ENCODE data around the gene GALNT10. TPM values are rescaled to one million over a fixed set of nuclear protein-coding genes. Genes with fewer than 3 reads are reported as not detected.

Gene GALNT10
- total RNA-seq, 2 donors from 2014 or later, result 25.2 to 30.6 TPM

- DNase-seq (ENCODE audit: low spot score), result no peak
- intact Hi-C loops (cut with DNase I), result no loop called here
Observed at GRCh38 chr5:154303133-154303532, 112.6 kb downstream of the GALNT10 start.

- intact Hi-C loops (cut with DNase I), result no loop called here
- DNase-seq (ENCODE audit: low spot score), result no peak
Observed at GRCh38 chr5:154308443-154309370, 118.2 kb downstream of the GALNT10 start.

- intact Hi-C loops (cut with DNase I), result no loop called here
Observed at GRCh38 chr5:154309371-154309745, 118.8 kb downstream of the GALNT10 start.

GRCh38 chr5:154309805-154310204, 119.3 kb downstream of the GALNT10 start:
- DNase-seq (ENCODE audit: low spot score), result no peak
- intact Hi-C loops (cut with DNase I), result no loop called here

More at GRCh38 chr5:154309371-154309745, 118.8 kb downstream of the GALNT10 start:
- DNase-seq (ENCODE audit: low spot score), result no peak

- no peak for DNase-seq (ENCODE audit: low spot score)
- intact Hi-C loops (cut with DNase I), result no loop called here
Observed at GRCh38 chr5:154311362-154311761, 120.8 kb downstream of the GALNT10 start.

- DNase-seq (ENCODE audit: low spot score), result no peak
- intact Hi-C loops (cut with DNase I), result no loop called here
Observed at GRCh38 chr5:154312000-154312399, 121.5 kb downstream of the GALNT10 start.

- intact Hi-C loops (cut with DNase I), result no loop called here
- DNase-seq (ENCODE audit: low spot score), result no peak
Observed at GRCh38 chr5:154312576-154312975, 122.0 kb downstream of the GALNT10 start.

GRCh38 chr5:154313360-154314017, 123.0 kb downstream of the GALNT10 start:
- DNase-seq (ENCODE audit: low spot score), result no peak
- intact Hi-C loops (cut with DNase I), result no loop called here

GRCh38 chr5:154315196-154315595, 124.7 kb downstream of the GALNT10 start:
- DNase-seq (ENCODE audit: low spot score), result no peak
- intact Hi-C loops (cut with DNase I), result no loop called here

GRCh38 chr5:154315756-154316155, 125.2 kb downstream of the GALNT10 start:
- intact Hi-C loops (cut with DNase I), result no loop called here
- DNase-seq (ENCODE audit: low spot score), result no peak

GRCh38 chr5:154316223-154316935, 125.8 kb downstream of the GALNT10 start:
- intact Hi-C loops (cut with DNase I), result no loop called here
- DNase-seq (ENCODE audit: low spot score), result no peak

- DNase-seq (ENCODE audit: low spot score), result no peak
- intact Hi-C loops (cut with DNase I), result no loop called here
Observed at GRCh38 chr5:154317916-154318315, 127.4 kb downstream of the GALNT10 start.

GRCh38 chr5:154318691-154319090, 128.2 kb downstream of the GALNT10 start:
- DNase-seq (ENCODE audit: low spot score), result no peak
- intact Hi-C loops (cut with DNase I), result no loop called here

GRCh38 chr5:154319736-154320135, 129.2 kb downstream of the GALNT10 start:
- DNase-seq (ENCODE audit: low spot score), result no peak
- intact Hi-C loops (cut with DNase I), result no loop called here

GRCh38 chr5:154320224-154321089, 129.9 kb downstream of the GALNT10 start:
- intact Hi-C loops (cut with DNase I), result no loop called here

GRCh38 chr5:154321546-154321945, 131.0 kb downstream of the GALNT10 start:
- intact Hi-C loops (cut with DNase I), result no loop called here
- DNase-seq (ENCODE audit: low spot score), result no peak

More at GRCh38 chr5:154320224-154321089, 129.9 kb downstream of the GALNT10 start:
- no peak for DNase-seq (ENCODE audit: low spot score)

GRCh38 chr5:154324033-154324432, 133.5 kb downstream of the GALNT10 start:
- intact Hi-C loops (cut with DNase I), result no loop called here
- DNase-seq (ENCODE audit: low spot score), result no peak

GRCh38 chr5:154325566-154325965, 135.0 kb downstream of the GALNT10 start:
- DNase-seq (ENCODE audit: low spot score), result no peak
- intact Hi-C loops (cut with DNase I), result no loop called here

GRCh38 chr5:154329062-154329461, 138.5 kb downstream of the GALNT10 start:
- no peak for DNase-seq (ENCODE audit: low spot score)
- intact Hi-C loops (cut with DNase I), result no loop called here
